HL-60 (cell line): Measurements from ENCODE around the gene ERBB4.

Experiments used
- DNase-seq, 2 experiments: peaks; one replicate each; pipeline ENCODE4 v3.0.0-alpha.2; 2010 to 2020; ENCODE audit warnings: low read depth in 1 of 2, low spot score in 1 of 2
- H3K27ac ChIP-seq: fragments of 250-450 bp; sonication (Bioruptor Pico); replicated peaks from 2 replicates; pipeline ENCODE4 v1.5.1; 2020; ENCODE audit warnings: mild to moderate bottlenecking, moderate library complexity
- H3K27me3 ChIP-seq: fragments of 250-450 bp; sonication (Bioruptor Pico); 2 replicates; pipeline ENCODE4 v1.5.1; 2021; ENCODE audit warnings: mild to moderate bottlenecking, moderate library complexity; ENCODE audit not compliant: insufficient read depth, poor library complexity, severe bottlenecking
- H3K4me3 ChIP-seq: replicated peaks from 2 replicates; pipeline ENCODE4 v1.5.1; 2011; ENCODE audit warnings: mild to moderate bottlenecking, control low read depth, low read length; ENCODE audit not compliant: insufficient read depth
- GABPA ChIP-seq: IDR thresholded peaks from 2 replicates; pipeline ENCODE4 v1.6.1; 2012; ENCODE audit warnings: low read depth
- POLR2AphosphoS5 ChIP-seq: IDR thresholded peaks from 2 replicates; pipeline ENCODE4 v1.6.1; 2012; ENCODE audit warnings: low read depth
- SPI1 ChIP-seq: IDR thresholded peaks from 2 replicates; pipeline ENCODE4 v1.6.1; 2012; ENCODE audit warnings: low read depth, mild to moderate bottlenecking, borderline replicate concordance
- TF ChIP-seq, protein P1 (sequence below): IDR thresholded peaks from 2 replicates; pipeline ENCODE4 v1.6.1; 2012; ENCODE audit warnings: low read depth; ENCODE audit not compliant: insufficient replicate concordance
- TF ChIP-seq, protein P2 (sequence below): IDR thresholded peaks from one replicate; pipeline ENCODE4 v1.5.1; 2011; ENCODE audit warnings: low read length, control low read depth, inconsistent platforms; ENCODE audit not compliant: insufficient read depth

ERBB4 gene

DNA sequence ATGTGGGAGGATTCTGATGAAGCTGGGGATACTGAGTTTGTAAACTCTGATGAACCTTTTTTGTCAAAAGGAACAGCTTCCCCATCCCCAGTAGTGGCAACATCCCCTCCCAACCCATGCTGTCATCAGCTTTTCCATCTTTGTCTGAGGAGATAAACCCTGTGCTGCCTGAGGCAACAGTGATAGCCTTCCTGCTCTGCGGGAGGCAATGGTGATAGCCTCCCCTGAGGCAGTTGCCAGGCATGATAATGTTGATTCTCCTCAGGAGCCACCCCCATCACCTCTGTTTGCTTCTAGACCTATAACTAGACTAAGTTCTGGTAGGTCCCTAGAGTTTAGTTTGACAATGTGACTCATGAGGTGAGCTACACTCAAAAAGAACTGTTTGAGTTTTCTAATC is 97.5 kb downstream of the ERBB4 start:
- Histone ChIP-seq H3K27ac (no peak overlapping the region), H3K27me3 (no peaks in the 10 kb centered on the region), H3K4me3 (no peak overlapping the region)
- DNase-seq, result no peak
- TF ChIP-seq, protein P1, sequence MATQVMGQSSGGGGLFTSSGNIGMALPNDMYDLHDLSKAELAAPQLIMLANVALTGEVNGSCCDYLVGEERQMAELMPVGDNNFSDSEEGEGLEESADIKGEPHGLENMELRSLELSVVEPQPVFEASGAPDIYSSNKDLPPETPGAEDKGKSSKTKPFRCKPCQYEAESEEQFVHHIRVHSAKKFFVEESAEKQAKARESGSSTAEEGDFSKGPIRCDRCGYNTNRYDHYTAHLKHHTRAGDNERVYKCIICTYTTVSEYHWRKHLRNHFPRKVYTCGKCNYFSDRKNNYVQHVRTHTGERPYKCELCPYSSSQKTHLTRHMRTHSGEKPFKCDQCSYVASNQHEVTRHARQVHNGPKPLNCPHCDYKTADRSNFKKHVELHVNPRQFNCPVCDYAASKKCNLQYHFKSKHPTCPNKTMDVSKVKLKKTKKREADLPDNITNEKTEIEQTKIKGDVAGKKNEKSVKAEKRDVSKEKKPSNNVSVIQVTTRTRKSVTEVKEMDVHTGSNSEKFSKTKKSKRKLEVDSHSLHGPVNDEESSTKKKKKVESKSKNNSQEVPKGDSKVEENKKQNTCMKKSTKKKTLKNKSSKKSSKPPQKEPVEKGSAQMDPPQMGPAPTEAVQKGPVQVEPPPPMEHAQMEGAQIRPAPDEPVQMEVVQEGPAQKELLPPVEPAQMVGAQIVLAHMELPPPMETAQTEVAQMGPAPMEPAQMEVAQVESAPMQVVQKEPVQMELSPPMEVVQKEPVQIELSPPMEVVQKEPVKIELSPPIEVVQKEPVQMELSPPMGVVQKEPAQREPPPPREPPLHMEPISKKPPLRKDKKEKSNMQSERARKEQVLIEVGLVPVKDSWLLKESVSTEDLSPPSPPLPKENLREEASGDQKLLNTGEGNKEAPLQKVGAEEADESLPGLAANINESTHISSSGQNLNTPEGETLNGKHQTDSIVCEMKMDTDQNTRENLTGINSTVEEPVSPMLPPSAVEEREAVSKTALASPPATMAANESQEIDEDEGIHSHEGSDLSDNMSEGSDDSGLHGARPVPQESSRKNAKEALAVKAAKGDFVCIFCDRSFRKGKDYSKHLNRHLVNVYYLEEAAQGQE, result no peak
- TF ChIP-seq, protein P2, sequence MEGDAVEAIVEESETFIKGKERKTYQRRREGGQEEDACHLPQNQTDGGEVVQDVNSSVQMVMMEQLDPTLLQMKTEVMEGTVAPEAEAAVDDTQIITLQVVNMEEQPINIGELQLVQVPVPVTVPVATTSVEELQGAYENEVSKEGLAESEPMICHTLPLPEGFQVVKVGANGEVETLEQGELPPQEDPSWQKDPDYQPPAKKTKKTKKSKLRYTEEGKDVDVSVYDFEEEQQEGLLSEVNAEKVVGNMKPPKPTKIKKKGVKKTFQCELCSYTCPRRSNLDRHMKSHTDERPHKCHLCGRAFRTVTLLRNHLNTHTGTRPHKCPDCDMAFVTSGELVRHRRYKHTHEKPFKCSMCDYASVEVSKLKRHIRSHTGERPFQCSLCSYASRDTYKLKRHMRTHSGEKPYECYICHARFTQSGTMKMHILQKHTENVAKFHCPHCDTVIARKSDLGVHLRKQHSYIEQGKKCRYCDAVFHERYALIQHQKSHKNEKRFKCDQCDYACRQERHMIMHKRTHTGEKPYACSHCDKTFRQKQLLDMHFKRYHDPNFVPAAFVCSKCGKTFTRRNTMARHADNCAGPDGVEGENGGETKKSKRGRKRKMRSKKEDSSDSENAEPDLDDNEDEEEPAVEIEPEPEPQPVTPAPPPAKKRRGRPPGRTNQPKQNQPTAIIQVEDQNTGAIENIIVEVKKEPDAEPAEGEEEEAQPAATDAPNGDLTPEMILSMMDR, result no peak
- TF ChIP-seq GABPA (no peak), POLR2AphosphoS5 (no peak), SPI1 (no peak)

DNA sequence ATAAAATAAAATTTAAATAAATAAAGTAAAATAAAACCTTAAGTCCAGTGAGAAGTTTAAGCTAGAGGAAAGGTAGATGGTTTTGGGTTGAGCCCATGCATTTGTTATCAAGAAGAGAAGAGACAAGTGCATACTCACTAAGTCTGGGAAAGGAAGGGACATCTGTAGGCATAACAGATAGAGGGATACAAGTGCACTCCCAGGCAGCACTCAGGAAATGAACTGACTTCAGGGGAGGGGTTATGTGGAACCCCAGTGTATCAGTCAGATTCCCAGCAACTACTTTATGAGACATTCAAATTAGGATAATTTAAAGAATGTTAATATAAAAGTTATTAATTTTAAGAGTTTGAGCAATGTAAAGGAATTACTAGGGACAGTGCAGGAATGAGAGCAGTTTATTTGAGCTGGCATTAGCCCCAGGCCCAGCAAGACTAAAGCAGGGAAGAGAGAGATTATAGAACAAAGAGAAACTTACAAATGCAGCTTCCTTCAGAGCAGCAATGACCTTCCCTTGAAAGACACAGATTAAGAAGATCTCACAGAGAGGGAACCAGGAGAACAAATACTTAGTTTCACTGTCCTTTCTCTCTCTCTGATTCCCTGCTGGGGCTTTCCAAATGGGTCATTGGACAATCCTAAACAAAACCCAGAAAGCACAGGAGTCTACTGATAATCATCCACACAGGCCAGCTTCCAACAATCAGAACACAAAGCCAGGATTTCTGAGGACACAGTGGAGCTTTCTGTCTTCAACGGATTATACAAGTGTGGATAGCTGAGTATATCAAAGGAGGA is 109.7 kb downstream of the ERBB4 start:
- TF ChIP-seq, protein P2, result no peak
- TF ChIP-seq POLR2AphosphoS5, result no peak
- no peak for TF ChIP-seq GABPA
- no peak for TF ChIP-seq SPI1
- TF ChIP-seq, protein P1, result no peak
- Histone ChIP-seq H3K27me3 (no peaks in the 10 kb centered on the region), H3K27ac (no peak overlapping the region), H3K4me3 (no peak overlapping the region)
- DNase-seq, result no peak

DNA sequence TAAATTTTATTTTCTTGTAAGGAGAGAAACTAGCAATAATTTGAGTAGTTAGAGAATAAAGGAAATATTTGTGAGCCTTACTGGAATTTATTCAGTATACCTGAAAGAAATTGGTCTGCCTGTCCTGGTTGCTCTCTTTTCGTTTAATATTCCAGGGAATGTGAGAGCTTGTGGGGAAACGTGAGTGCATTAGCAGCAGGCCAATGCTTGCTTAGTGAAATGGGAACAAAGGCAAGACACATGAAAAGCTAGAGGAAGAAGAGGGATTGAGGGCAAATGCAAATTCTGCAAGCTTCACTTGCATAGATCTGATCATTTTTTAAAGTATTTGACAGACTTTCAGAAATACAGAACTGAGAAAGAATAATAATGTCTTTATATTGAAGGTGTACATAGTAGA is 111.0 kb downstream of the ERBB4 start:
- TF ChIP-seq SPI1, result no peak
- no peak for TF ChIP-seq GABPA
- no peak for TF ChIP-seq POLR2AphosphoS5
- TF ChIP-seq, protein P2, result no peak
- TF ChIP-seq, protein P1, result no peak
- Histone ChIP-seq H3K27ac (no peak overlapping the region), H3K4me3 (no peak overlapping the region), H3K27me3 (no peaks in the 10 kb centered on the region)
- no peak for DNase-seq
